LHCN-M2 (cell line): ENCODE data around the gene SLC4A11. TPM values are rescaled to one million over a fixed set of nuclear protein-coding genes. Genes with fewer than 3 reads are reported as not detected.
A peak's percentile ranks its signal among the peaks of the same experiment; 100 is the strongest.
"Not testable (repeated sequence)": the region's sequence is repeated elsewhere in the genome, so short reads cannot be mapped to it uniquely, and the experiment has no call there.

Experiments used
- DNase-seq: peaks from one replicate; pipeline ENCODE4 v3.0.0-alpha.2; 2012; ENCODE audit warnings: low read depth
- total RNA-seq: library from RNA; depleted of rRNA; stranded (reverse); fragments of >200 nt; gene quantifications from 2 replicates; pipeline ENCODE4 v1.2.3, GENCODE V29; 2014

Gene SLC4A11
- total RNA-seq, 1 experiment from 2014 or later: 3.7 TPM

- DNase-seq: no peak
Measured at GRCh38 chr20:3227936-3228749, 10.8 kb downstream of the SLC4A11 start.

DNA sequence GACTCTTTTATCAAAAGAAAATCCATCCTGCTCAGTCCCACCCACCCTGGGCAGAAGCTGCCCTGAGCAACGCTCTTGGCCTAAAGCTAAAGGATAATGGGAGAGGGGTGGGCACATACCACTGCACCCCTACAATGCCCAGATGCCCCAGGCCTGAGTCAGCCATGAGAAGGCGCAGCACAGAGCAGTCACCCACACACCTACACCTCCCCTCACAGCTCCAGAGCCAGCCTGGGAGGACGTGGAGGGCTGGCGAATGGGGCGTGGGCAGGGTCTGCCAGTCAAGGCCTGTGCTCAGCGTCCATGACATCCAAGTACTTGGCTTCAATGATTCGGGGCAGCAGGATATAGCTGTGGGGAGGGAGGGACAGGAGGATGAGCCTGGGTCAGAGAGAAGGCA lies 11.5 kb downstream of the SLC4A11 start:
- DNase-seq: no peak

DNA sequence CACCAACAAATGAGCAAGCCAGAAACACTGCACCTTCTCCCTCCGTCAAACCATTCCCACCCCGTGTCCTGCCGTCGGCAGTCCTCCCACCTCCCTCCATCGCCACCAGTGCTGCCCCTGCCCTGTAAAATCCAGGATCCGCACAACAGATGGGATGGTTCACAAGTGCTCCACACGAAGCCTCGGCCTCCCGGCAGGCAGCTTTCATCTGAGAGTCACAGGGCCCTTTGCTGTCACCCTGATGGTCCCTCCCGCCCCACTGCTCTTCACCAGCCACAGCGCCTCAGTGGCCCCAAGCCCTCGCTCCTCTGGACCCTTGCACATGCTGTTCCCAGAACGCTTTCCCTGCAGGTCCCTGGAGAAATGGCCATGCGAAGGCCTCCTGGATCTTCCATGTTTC lies 12.1 kb downstream of the SLC4A11 start:
- DNase-seq: no peak

DNA sequence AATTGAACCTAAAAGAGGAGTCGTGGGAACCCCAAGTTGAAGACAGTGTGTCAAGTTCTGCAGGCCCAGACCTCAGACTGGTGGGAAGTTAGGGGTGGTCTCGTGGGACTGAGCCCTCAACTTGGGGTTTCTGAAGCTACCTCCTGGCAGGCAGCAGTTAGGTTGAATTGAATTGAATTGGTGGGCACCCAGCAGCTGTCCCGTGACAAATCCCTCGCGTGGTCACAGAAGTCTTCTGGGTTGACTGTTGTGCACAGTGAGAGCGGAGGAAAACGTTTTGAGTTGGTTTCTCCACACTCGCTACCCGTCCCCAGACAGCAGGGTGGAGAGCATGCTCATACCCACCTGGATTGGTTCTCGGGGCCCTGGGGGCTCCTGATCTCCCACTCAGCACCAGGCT lies 12.9 kb downstream of the SLC4A11 start:
- DNase-seq: no peak

DNA sequence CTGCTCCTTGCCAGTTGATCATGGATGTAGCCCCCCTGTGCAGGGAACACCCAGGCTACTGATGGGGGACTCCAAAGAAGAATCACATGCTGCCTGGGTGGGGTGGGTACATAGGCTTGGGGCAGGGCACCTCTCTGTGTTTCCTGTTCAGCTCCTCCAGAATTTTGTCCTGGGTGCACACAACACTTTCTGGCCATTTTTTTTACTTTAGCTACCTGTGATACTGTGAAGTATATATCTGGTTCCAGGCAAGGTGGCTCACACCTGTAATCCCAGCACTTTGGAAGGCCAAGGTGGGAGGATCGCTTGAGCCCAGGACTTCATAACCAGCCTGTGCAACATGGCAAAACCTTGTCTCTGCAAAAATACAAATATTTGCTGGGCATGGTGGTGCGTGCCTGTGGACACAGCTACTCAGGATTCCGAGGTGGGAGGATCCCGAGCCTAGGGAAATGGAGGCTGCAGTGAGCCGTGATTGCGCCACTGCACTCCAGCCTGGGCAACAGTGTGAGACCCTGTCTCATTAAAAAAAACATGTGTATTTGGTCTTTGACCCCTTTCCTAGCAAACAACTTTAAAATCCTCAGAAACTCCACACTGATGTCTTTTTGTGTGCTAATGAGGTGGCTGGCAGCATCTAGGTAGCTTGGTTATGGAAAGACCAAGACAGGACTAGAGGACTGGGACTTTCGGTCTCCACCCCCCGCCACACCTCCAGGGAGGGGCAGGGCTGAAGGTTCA lies 14.1 kb downstream of the SLC4A11 start:
- DNase-seq: no peak

DNA sequence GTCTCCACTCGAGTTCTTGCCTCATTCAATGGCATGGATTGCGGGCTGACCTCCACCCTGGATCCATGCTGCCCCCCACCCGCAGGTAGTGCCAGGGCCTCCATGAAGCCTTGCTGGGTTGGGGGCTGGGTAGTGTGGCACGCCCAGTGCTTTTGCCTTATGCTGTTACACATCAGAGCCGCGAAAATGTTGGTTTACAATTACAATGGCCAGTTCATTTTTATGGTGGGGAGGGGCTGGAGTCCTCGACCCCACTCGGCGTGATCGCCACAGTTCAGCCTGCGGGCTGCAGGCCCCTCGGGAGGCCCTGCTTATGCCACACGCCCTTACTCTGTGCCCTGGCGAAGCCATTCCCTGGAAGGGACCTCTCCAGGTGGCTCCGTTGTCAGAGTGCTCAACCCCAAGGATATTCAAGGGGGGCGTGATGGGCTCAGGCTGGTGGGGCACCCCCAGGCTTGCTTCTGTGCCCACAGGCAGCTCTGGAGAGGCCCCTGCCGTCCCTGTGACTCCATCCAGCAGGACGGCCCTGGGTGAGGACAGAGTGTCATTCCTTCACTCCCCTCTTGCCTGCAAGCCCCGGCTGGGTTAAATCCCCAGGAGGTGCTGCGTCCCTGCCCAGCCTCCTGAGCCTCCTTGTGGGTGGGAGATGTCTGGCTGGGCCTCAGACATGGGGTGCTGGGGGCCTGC lies 14.9 kb downstream of the SLC4A11 start:
- DNase-seq: no peak

DNA sequence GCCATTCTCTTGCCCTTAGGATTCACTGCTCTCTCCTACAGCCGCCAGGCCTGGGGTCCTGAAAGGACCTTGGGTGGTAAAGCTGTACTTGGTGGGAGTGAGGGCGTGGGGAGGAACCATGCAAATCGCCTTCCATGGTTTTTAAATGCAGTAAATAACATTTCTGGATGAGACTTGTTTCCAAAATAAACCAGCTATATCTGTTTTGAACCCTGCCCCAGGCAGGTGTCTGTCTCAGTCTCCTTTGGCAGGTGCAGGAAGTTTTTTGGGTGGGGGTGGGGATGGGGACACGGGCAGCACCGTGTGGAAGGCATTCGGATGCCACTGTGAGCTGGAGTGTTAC lies 15.4 kb downstream of the SLC4A11 start:
- no peak for DNase-seq

DNA sequence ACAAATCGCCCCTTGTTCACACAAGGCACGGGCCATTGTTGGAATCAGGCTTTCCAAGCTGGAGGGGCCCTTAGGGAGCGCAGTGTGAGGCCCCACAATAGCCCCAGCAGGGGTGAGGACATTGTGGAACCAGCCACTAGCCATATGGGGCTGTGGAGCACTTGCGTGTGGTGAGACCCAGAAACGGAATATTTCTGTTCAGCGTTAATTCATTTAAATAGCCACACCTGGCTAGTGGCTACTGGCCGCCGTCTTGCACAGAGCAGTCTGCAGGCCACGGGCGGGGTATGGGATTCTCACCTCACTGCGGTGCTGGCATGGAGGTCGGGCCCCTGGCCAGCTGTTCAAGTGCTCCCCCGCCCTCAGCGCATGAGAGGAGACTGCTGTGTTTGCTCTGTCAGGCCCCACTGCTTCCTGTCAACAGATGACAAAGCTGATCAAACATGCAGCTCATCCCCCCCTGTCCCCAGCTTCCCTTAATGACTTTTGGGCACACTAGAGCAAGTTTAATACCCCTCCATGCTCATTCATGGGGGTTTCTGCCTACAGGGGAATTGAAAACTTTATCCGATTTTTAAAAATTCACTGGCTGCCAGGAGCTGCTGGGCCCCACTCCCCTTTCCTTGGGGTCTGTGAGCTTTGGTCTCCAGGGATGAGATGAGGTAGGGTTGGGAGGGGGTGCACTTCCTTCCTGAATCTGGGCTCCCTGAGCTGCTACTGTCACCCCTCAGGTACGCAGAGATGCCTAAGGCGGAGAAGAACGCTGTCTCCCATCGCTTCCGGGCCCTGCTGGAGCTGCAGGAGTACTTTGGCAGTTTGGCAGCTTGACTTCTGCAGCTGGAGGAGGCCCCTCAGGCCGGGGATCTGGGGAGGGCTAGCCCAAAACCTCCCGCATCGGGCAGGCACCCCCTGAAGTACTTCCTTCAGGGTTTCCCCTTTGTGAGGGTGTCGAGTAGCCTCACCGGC lies 16.1 kb downstream of the SLC4A11 start:
- DNase-seq: no peak

DNA sequence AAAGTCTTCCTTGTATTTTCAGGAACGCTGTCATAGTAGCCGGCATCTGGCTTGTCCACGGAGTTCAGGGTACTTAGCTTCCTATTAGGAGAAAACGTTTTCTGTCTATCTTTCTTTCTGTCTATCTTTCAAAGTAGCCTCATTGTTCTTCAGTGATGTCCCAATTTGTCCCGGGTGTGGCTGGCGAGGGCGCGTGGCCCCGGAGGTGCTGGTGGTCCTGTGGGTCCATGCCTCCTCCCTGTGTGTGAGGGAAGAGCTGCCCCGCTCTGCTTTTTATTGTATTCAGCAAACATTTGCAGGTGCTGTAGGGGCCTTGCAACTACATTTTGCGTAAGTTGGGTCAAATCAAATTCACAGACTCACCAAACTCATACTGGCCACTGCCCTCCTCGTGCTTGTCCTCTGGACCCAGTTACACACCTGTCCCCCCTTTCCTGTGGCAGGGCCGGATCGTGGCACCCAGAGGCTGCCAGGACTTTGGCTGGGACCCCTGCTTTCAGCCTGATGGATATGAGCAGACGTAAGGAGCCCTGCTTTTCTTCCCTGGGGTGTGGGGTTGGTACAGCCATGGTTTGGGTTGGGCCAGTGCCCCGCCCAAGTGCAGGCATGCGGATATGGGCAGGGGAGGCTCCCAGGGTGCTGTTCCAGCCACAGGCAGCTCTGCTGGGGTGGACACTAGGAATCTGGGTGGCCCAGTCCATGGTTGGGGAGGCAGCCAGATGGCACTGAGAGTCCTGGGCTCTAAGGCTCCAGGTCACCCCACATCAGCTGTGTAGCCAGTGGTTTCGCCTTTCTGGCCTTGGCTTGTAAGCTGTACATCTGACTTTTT lies 17.4 kb downstream of the SLC4A11 start:
- no peak for DNase-seq

GRCh38 chr20:3218307-3218988 lies 20.5 kb downstream of the SLC4A11 start:
- DNase-seq: no peak

DNA sequence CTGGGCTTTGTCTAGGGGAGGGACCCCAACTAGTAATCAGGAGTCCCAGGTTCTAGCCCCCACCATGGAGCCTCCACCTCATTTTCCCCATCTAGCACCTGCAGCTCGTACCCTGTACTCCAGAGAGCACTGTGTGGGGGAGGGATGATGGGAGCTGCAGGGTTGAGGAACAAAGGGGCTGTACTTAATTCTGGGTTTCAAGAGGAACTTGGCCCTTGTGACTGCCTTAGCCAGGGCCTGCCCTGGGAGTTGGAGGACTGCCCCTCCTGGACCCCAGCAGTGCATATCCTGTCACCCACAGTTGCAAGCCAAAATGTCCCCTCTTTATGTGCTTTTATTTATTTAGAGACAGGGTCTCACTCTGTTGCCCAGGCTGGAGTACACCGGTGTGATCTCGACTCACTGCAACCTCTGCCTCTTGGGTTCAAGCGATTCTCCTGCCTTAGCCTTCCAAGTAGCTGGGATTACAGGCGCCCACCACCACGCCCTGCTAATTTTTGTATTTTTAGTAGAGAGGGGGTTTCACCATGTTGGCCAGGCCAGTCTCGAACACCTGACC lies 23.6 kb downstream of the SLC4A11 start:
- not testable (repeated sequence) for DNase-seq

GRCh38 chr20:3213226-3213625 lies 25.8 kb downstream of the SLC4A11 start:
- DNase-seq: no peak

GRCh38 chr20:3210346-3210745 lies 28.6 kb downstream of the SLC4A11 start:
- no peak for DNase-seq

DNA sequence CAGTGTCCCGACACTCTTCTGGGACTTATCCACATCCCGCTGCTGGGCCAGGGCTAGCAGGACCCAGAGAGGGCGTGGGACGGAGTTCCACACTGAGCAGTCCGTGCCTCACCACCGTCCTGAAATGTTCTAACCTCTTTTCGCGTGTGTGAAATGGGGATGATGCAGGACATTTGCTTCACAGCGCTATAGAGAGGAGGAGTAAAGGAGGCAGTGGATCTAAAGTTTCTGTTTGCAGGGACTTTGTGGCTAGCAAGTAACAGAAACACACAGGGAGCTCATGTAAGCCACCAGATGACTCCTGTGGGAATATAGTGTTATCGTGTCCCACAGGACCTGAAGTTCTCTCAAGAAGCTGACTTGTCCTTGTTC lies 29.1 kb downstream of the SLC4A11 start:
- peak; percentile 31 for DNase-seq

DNA sequence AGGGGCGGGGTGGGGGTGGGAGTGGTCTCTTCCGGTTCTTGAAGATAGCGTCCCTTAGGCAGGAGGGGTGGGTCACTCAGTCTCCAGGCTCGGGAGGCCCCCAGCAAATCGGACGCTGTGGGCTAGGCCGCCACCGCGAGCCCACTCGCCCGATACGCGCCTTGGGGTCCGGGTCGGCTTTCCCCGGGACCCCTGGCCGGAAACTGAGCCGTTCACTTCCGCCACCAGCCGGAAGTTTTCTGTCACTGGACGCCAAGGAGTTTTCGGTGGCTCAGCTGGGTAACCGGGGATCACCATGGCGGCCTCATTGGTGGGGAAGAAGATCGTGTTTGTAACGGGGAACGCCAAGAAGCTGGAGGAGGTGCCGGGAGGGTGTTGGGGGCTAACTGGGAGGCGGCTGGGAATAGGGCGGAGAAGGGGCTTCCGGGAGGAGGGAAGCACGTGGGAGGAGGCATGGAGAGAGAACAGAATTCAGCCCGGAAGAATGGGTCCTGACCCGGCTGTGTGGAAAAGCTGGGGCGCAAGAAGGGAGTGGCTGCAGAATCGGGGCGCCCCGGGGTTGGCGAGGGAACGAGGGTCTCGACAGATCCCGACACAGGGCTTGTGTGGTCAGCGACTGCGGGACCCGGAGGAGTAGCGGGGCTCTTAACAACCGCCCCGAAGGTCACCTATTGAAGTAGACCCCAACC lies 29.6 kb downstream of the SLC4A11 start, which contains the start of gene ITPA:
TSS of gene ITPA (plus strand) at position 242 of the 689 bp plus-strand sequence. CDS start at position 296, 54 bp downstream.
- DNase-seq: peak; percentile 41

GRCh38 chr20:3208786-3209256 lies 30.2 kb downstream of the SLC4A11 start:
- DNase-seq: peak; percentile 13

DNA sequence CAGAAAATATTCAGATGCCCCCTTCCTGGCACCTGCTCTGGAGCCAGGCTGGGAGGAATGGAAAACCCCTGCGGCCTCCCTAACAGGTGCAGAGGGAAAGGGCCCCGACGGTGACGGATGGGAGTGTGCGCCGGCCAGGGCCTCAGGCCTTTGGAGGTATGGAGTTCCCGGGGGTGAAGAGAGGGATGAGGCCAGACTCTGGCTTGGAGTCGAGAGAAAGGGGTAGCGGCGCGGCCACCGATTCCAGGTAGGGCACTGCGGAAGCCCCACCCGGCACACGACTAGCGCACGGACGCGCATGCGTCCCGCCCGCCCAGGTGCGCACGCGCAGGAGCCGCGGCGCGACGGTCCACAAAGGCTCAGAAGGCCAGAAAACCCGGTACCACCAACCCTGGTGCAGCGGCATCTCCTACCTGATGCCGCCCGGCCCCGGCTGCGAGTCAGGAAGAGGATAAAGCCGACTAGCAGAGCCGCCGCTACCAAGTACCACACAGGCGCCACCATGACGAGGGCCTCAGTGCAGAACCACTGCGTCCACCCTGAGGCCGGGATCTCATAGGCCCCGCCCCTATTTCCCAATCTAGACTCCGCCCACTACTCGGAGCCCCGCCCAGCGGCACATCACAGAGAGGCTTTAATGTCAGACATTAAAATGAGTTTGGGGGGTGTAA lies 34.7 kb downstream of the SLC4A11 start, which contains the start of gene DDRGK1:
TSS of gene DDRGK1 (minus strand) at position 559 of the 671 bp plus-strand sequence. CDS start at position 504, 55 bp downstream.
- peak; percentile 78 for DNase-seq
